ENCODE data around the gene DDX49. TPM values are rescaled to one million over a fixed set of nuclear protein-coding genes. Genes with fewer than 3 reads are reported as not detected.
A peak's percentile ranks its signal among the peaks of the same experiment; 100 is the strongest.

Gene DDX49
- total RNA-seq, 1 donor from 2014 or later: 68.3 TPM

GRCh38 chr19:18919900-18920214 is 342 bp downstream of the DDX49 start:
- TF ChIP-seq CTCF (IDR thresholded peaks at IDR 0.05; ENCODE audit: insufficient read depth, low read depth, low read length) (no peak), EZH2 (IDR thresholded peaks at IDR 0.05; ENCODE audit: insufficient read depth, low read length) (no peak)

GRCh38 chr19:18920400-18920799 is 885 bp downstream of the DDX49 start:
- Histone ChIP-seq H3K27ac (ENCODE audit: low read depth, low read length) (peak overlapping the region; percentile 68), H3K36me3 (ENCODE audit: insufficient read depth, low read length) (peaks cover 7% of the 10 kb centered on the region), H3K9ac (ENCODE audit: low read length) (peak overlapping the region; percentile 93), H4K20me1 (ENCODE audit: insufficient read depth, low read length) (peaks cover 62% of the 10 kb centered on the region), H3K27me3 (ENCODE audit: insufficient read depth, low read length) (no peaks in the 10 kb centered on the region), H3K9me3 (ENCODE audit: insufficient read depth, low read depth, low read length) (no peaks in the 10 kb centered on the region), H3K4me2 (ENCODE audit: low read length) (peak overlapping the region; percentile 90), H2AFZ (ENCODE audit: low read depth, low read length) (no peak overlapping the region), H3K79me2 (ENCODE audit: insufficient read depth, low read length) (peaks cover 66% of the 10 kb centered on the region), H3K4me1 (ENCODE audit: insufficient read depth, low read length) (peaks cover 15% of the 10 kb centered on the region), H3K4me3 (ENCODE audit: insufficient read depth, low read depth, low read length) (peak overlapping the region; percentile 99)
- TF ChIP-seq CTCF (IDR thresholded peaks at IDR 0.05; ENCODE audit: insufficient read depth, low read depth, low read length) (no peak), EZH2 (IDR thresholded peaks at IDR 0.05; ENCODE audit: insufficient read depth, low read length) (no peak)
- Mint-ChIP-seq H3K36me3 (ENCODE audit: low read depth, unreplicated experiment) (peaks cover 12% of the 10 kb centered on the region), H3K27ac (ENCODE audit: unreplicated experiment) (peak overlapping the region; percentile 90), H3K4me1 (ENCODE audit: low read depth, unreplicated experiment) (peaks cover 11% of the 10 kb centered on the region), H3K9me3 (ENCODE audit: unreplicated experiment) (no peaks in the 10 kb centered on the region), H3K4me3 (ENCODE audit: unreplicated experiment) (peak overlapping the region; percentile 90), H3K27me3 (ENCODE audit: low read depth, unreplicated experiment) (no peaks in the 10 kb centered on the region)
- no peak for FAIRE-seq
- DNase-seq (ENCODE audit: low read depth): no peak

More at GRCh38 chr19:18919900-18920214, 342 bp downstream of the DDX49 start:
- peak overlapping the region; percentile 93 for H3K9ac ChIP-seq (ENCODE audit: low read length)
- peak overlapping the region; percentile 64 for H2AFZ ChIP-seq (ENCODE audit: low read depth, low read length)
- Mint-ChIP-seq H3K27ac (ENCODE audit: unreplicated experiment) (peak overlapping the region; percentile 90), H3K9me3 (ENCODE audit: unreplicated experiment) (no peaks in the 10 kb centered on the region), H3K4me1 (ENCODE audit: low read depth, unreplicated experiment) (peaks cover 11% of the 10 kb centered on the region), H3K27me3 (ENCODE audit: low read depth, unreplicated experiment) (no peaks in the 10 kb centered on the region), H3K36me3 (ENCODE audit: low read depth, unreplicated experiment) (peaks cover 10% of the 10 kb centered on the region), H3K4me3 (ENCODE audit: unreplicated experiment) (peak overlapping the region; percentile 90)
- peak overlapping the region; percentile 90 for H3K4me2 ChIP-seq (ENCODE audit: low read length)
- peaks cover 68% of the 10 kb centered on the region for H4K20me1 ChIP-seq (ENCODE audit: insufficient read depth, low read length)
- H3K36me3 ChIP-seq (ENCODE audit: insufficient read depth, low read length): peaks cover 7% of the 10 kb centered on the region
- no peak for DNase-seq (ENCODE audit: low read depth)
- peaks cover 72% of the 10 kb centered on the region for H3K79me2 ChIP-seq (ENCODE audit: insufficient read depth, low read length)
- peak overlapping the region; percentile 68 for H3K27ac ChIP-seq (ENCODE audit: low read depth, low read length)
- peak overlapping the region; percentile 99 for H3K4me3 ChIP-seq (ENCODE audit: insufficient read depth, low read depth, low read length)
- H3K27me3 ChIP-seq (ENCODE audit: insufficient read depth, low read length): no peaks in the 10 kb centered on the region
- FAIRE-seq: no peak
- H3K4me1 ChIP-seq (ENCODE audit: insufficient read depth, low read length): peaks cover 15% of the 10 kb centered on the region
- H3K9me3 ChIP-seq (ENCODE audit: insufficient read depth, low read depth, low read length): no peaks in the 10 kb centered on the region

- Histone ChIP-seq H3K79me2 (ENCODE audit: insufficient read depth, low read length) (peaks cover 56% of the 10 kb centered on the region), H3K27me3 (ENCODE audit: insufficient read depth, low read length) (no peaks in the 10 kb centered on the region), H3K4me1 (ENCODE audit: insufficient read depth, low read length) (peaks cover 15% of the 10 kb centered on the region), H3K4me3 (ENCODE audit: insufficient read depth, low read depth, low read length) (no peak overlapping the region), H3K9ac (ENCODE audit: low read length) (no peak overlapping the region), H2AFZ (ENCODE audit: low read depth, low read length) (no peak overlapping the region), H3K27ac (ENCODE audit: low read depth, low read length) (no peak overlapping the region), H3K4me2 (ENCODE audit: low read length) (no peak overlapping the region), H4K20me1 (ENCODE audit: insufficient read depth, low read length) (peaks cover 68% of the 10 kb centered on the region), H3K36me3 (ENCODE audit: insufficient read depth, low read length) (peaks cover 8% of the 10 kb centered on the region), H3K9me3 (ENCODE audit: insufficient read depth, low read depth, low read length) (no peaks in the 10 kb centered on the region)
- no peak for DNase-seq (ENCODE audit: low read depth)
- Mint-ChIP-seq H3K4me3 (ENCODE audit: unreplicated experiment) (no peak overlapping the region), H3K4me1 (ENCODE audit: low read depth, unreplicated experiment) (peaks cover 11% of the 10 kb centered on the region), H3K9me3 (ENCODE audit: unreplicated experiment) (no peaks in the 10 kb centered on the region), H3K27ac (ENCODE audit: unreplicated experiment) (no peak overlapping the region), H3K36me3 (ENCODE audit: low read depth, unreplicated experiment) (peaks cover 14% of the 10 kb centered on the region), H3K27me3 (ENCODE audit: low read depth, unreplicated experiment) (no peaks in the 10 kb centered on the region)
- no peak for FAIRE-seq
- no peak for TF ChIP-seq EZH2 (IDR thresholded peaks at IDR 0.05; ENCODE audit: insufficient read depth, low read length)
- no peak for TF ChIP-seq CTCF (IDR thresholded peaks at IDR 0.05; ENCODE audit: insufficient read depth, low read depth, low read length)
These were observed 2.1 kb downstream of the DDX49 start for GRCh38 chr19:18921593-18921992.
